HEK293 (cell line): ENCODE results near the gene MECR.

Source experiments
- BCL11A ChIP-seq: fragments of 450-650 bp; formaldehyde crosslinking; IDR thresholded peaks from 2 replicates; pipeline ENCODE4 v1.5.1; 2016; ENCODE audit warnings: low read depth, missing biosample characterization, missing genetic modification characterization
- IKZF3 ChIP-seq: fragments of 450-650 bp; IDR thresholded peaks from 2 replicates; pipeline ENCODE4 v1.5.0; 2018; ENCODE audit warnings: missing biosample characterization, mild to moderate bottlenecking, missing genetic modification characterization, moderate library complexity
- PATZ1 ChIP-seq: fragments of 450-650 bp; formaldehyde crosslinking; IDR thresholded peaks from 2 replicates; pipeline ENCODE4 v1.5.1; 2016; ENCODE audit warnings: missing biosample characterization, missing genetic modification characterization
- SP2 ChIP-seq: fragments of 450-650 bp; formaldehyde crosslinking; IDR thresholded peaks from 2 replicates; pipeline ENCODE4 v1.5.1; 2016; ENCODE audit warnings: missing biosample characterization, missing genetic modification characterization
- ZBTB17 ChIP-seq: fragments of 450-650 bp; formaldehyde crosslinking; IDR thresholded peaks from 2 replicates; pipeline ENCODE4 v1.5.1; 2016; ENCODE audit warnings: missing biosample characterization, missing genetic modification characterization
- ZBTB20 ChIP-seq: fragments of 450-650 bp; formaldehyde crosslinking; IDR thresholded peaks from 2 replicates; pipeline ENCODE4 v1.5.1; 2016; ENCODE audit warnings: missing biosample characterization, missing genetic modification characterization
- ZBTB26 ChIP-seq: fragments of 450-650 bp; formaldehyde crosslinking; optimal IDR thresholded peaks from 2 replicates; pipeline ENCODE3; 2016; ENCODE audit warnings: missing biosample characterization, mild to moderate bottlenecking, missing genetic modification characterization
- ZBTB7A ChIP-seq: fragments of 450-650 bp; formaldehyde crosslinking; IDR thresholded peaks from 2 replicates; pipeline ENCODE4 v1.5.1; 2016; ENCODE audit warnings: low read depth, missing biosample characterization, missing genetic modification characterization
- ZFP41 ChIP-seq: fragments of 450-650 bp; formaldehyde crosslinking; IDR thresholded peaks from 2 replicates; pipeline ENCODE4 v1.5.1; 2016; ENCODE audit warnings: missing biosample characterization, missing genetic modification characterization, borderline replicate concordance
- ZNF140 ChIP-seq: fragments of 450-650 bp; formaldehyde crosslinking; IDR thresholded peaks from 2 replicates; pipeline ENCODE4 v1.5.1; 2016; ENCODE audit warnings: missing biosample characterization, missing genetic modification characterization
- ZNF18 ChIP-seq: fragments of 450-650 bp; formaldehyde crosslinking; IDR thresholded peaks from 2 replicates; pipeline ENCODE4 v1.5.1; 2016; ENCODE audit warnings: missing biosample characterization, missing genetic modification characterization
- ZNF221 ChIP-seq: fragments of 450-650 bp; formaldehyde crosslinking; IDR thresholded peaks from 2 replicates; pipeline ENCODE4 v1.5.1; 2017; ENCODE audit warnings: missing biosample characterization, missing genetic modification characterization, borderline replicate concordance
- ZNF239 ChIP-seq: fragments of 450-650 bp; formaldehyde crosslinking; IDR thresholded peaks from 2 replicates; pipeline ENCODE4 v1.5.1; 2016; ENCODE audit warnings: missing biosample characterization, missing genetic modification characterization
- ZNF266 ChIP-seq: fragments of 450-650 bp; formaldehyde crosslinking; IDR thresholded peaks from 2 replicates; pipeline ENCODE4 v1.5.1; 2016; ENCODE audit warnings: missing biosample characterization, missing genetic modification characterization, low read depth
- ZNF324 ChIP-seq: fragments of 450-650 bp; formaldehyde crosslinking; IDR thresholded peaks from 2 replicates; pipeline ENCODE4 v1.5.1; 2016; ENCODE audit warnings: missing biosample characterization, missing genetic modification characterization
- ZNF335 ChIP-seq: fragments of 450-650 bp; formaldehyde crosslinking; conservative IDR thresholded peaks from 2 replicates; pipeline ENCODE4 v1.5.1; 2016; ENCODE audit warnings: missing biosample characterization, missing genetic modification characterization
- ZNF398 ChIP-seq: fragments of 450-650 bp; formaldehyde crosslinking; IDR thresholded peaks from 2 replicates; pipeline ENCODE4 v1.5.1; 2017; ENCODE audit warnings: missing biosample characterization, missing genetic modification characterization
- ZNF416 ChIP-seq: fragments of 450-650 bp; formaldehyde crosslinking; IDR thresholded peaks from 2 replicates; pipeline ENCODE4 v1.5.1; 2016; ENCODE audit warnings: missing biosample characterization, missing genetic modification characterization
- ZNF580 ChIP-seq: fragments of 450-650 bp; formaldehyde crosslinking; IDR thresholded peaks from 2 replicates; pipeline ENCODE4 v1.5.1; 2016; ENCODE audit warnings: missing biosample characterization, missing genetic modification characterization
- ZNF600 ChIP-seq: fragments of 450-650 bp; formaldehyde crosslinking; IDR thresholded peaks from 2 replicates; pipeline ENCODE4 v1.5.1; 2016; ENCODE audit warnings: missing biosample characterization, missing genetic modification characterization
- ZNF626 ChIP-seq: fragments of 450-650 bp; sonication (Bioruptor Pico); formaldehyde crosslinking; IDR thresholded peaks from 2 replicates; pipeline ENCODE4 v1.5.1; 2018; ENCODE audit warnings: missing biosample characterization, missing genetic modification characterization, inconsistent platforms
- ZNF629 ChIP-seq: fragments of 450-650 bp; formaldehyde crosslinking; IDR thresholded peaks from 2 replicates; pipeline ENCODE4 v1.5.1; 2017; ENCODE audit warnings: missing biosample characterization, missing genetic modification characterization
- ZNF777 ChIP-seq: fragments of 450-650 bp; formaldehyde crosslinking; IDR thresholded peaks from 2 replicates; pipeline ENCODE4 v1.5.1; 2017; ENCODE audit warnings: missing biosample characterization, missing genetic modification characterization, borderline replicate concordance
- ZNF843 ChIP-seq: fragments of 450-650 bp; formaldehyde crosslinking; IDR thresholded peaks from 2 replicates; pipeline ENCODE4 v1.5.1; 2016; ENCODE audit warnings: missing biosample characterization, missing genetic modification characterization
- ZSCAN16 ChIP-seq: fragments of 450-650 bp; formaldehyde crosslinking; IDR thresholded peaks from 2 replicates; pipeline ENCODE4 v1.5.1; 2016; ENCODE audit warnings: missing biosample characterization, missing genetic modification characterization
- ZXDB ChIP-seq: fragments of 450-650 bp; formaldehyde crosslinking; IDR thresholded peaks from 2 replicates; pipeline ENCODE4 v1.5.1; 2016; ENCODE audit warnings: missing biosample characterization, missing genetic modification characterization

The MECR gene

GRCh38 chr1:29237129-29237821 is 6.5 kb upstream of the MECR start (continued):
- TF ChIP-seq ZNF580 (peak; percentile 5; the same call in 1 of the 2 replicates), ZNF416 (tag by site-specific recombination) (no peak), ZBTB7A (tag by site-specific recombination) (peak; percentile 66), ZNF626 (tag by site-specific recombination) (no peak), SP2 (tag by site-specific recombination) (no peak; the same call in 1 of the 2 replicates), ZSCAN16 (tag by site-specific recombination) (peak; percentile 11; the same call in 1 of the 2 replicates), ZNF221 (tag by site-specific recombination) (0 out of 2 replicates have a peak, but pooled peaks have one; percentile 30), ZNF239 (tag by site-specific recombination) (no peak), BCL11A (tag by site-specific recombination) (0 out of 2 replicates have a peak, but pooled peaks have one; percentile 16), ZBTB26 (peak; percentile 100), ZNF140 (tag by site-specific recombination) (no peak), ZNF324 (tag by site-specific recombination) (peak; percentile 19; the same call in 1 of the 2 replicates), ZNF843 (tag by site-specific recombination) (no peak), ZXDB (tag by site-specific recombination) (peak; percentile 27; the same call in 1 of the 2 replicates), ZNF266 (tag by site-specific recombination) (peak; percentile 68), IKZF3 (tag by site-specific recombination) (0 out of 2 replicates have a peak, but pooled peaks have one; percentile 11), ZNF18 (tag by site-specific recombination) (peak; percentile 93), ZNF398 (0 out of 2 replicates have a peak, but pooled peaks have one; percentile 26), ZBTB17 (peak; percentile 86), ZNF777 (tag by site-specific recombination) (peak; percentile 57), ZNF335 (tag by site-specific recombination) (peak; percentile 99), PATZ1 (tag by site-specific recombination) (peak; percentile 64; the same call in 1 of the 2 replicates), ZNF629 (no peak; the same call in 1 of the 2 replicates), ZFP41 (tag by site-specific recombination) (0 out of 2 replicates have a peak, but pooled peaks have one; percentile 3), ZBTB20 (tag by site-specific recombination) (peak; percentile 94), ZNF600 (tag by site-specific recombination) (peak; percentile 100)
